Stimulated activated CD4-positive, alpha-beta T cell treated with anti-CD3 and anti-CD28 coated beads, Interleukin-1b, Interleukin-23, amount 100 ng/mL, for 4 hours (primary cell): ENCODE results near the gene POC1A.
"Not testable (repeated sequence)": the region's sequence is repeated elsewhere in the genome, so short reads cannot be mapped to it uniquely, and the experiment has no call there.

Source experiments
- DNase-seq, 2 donors: peaks; one replicate each; pipeline ENCODE4 v3.0.0-alpha.2; 2020; ENCODE audit warnings: low read depth in 2 of 2

POC1A gene

DNA sequence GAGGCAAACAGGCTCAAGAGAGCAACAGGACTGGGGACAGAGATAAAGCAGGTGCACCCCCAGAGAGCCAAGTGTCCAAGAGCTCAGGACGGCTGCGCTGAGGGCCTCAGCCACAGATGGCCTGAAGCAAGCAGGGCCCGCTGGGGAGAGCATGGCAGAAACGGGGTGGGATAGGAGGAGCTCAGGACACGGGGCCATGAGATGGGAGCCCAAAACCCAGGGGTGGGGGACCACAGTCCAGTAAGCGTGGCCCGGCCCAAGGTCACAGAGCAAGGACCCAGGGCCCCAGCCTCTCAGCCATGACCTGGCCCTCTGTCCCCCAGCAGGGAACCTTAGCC, 107.4 kb downstream of the POC1A start:
- no peak for DNase-seq

DNA sequence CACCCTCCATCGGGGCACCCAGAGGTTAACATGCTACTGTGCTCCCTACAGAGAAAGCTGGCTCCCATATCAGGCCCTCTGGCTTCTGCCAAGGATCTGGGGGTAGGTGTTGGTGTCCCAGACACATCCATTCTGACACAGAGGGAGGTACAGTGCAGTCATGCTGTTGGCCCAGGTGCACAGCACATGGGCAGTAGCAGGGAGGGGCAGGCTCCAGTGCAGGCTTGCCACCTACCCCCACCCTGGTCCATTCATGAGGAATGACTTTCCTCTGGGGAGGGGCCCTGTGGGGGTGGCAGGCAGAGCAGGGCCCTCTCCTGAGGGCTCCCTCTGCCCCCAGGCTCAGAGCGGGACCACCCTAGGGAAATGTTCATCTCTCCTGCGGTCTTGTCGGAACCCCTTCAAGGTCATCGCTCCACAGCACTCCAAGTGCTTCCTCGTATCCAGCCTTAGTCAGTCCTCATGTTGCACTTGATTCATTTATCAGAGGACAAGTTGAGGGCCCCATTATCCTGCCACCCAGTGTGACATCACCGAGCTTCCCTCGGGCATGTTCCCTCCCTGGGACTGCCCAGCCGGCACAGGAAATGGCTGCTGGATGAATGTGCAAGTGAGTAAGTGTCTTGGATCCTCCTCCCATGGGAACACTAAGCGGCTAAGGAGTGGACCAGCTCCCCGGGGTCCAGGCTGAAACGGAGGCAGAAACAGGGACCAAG, 107.9 kb downstream of the POC1A start:
- DNase-seq, result no peak

DNA sequence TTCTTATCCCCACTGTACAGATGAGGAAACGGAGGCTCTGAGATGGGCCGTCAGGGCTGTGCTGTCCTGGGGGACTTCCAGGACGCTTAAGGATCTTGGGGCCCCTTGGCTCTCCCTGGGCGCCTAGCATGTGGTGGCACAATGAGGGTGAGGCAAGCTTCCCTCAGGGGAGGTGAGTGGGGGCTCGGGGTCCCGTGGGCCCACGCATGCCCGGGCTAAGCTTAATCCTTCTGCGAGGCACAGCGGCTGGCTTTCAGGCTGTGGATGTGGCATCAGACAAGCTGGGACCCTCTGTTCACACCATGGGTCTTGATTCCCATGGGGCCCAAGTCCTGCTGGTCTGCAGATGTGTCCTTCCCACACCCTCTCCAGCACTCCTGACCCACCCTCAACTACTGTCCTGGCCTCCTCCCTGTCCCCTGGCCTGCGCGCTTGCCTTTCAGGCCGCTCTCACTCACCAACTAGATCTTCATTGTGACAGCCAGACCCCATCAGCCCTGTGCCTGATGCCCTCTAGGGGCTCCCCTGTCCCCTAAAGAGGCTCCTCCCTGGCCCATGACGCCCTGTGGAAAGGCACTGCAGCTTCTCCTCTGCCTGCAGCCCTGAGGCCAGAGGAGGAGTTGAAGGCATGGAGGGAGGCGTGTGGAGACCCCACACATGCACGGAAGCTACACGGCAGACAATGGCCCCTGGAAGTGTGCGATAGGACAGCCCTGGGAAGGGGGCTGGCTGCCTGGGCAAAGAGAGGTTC, 109.2 kb downstream of the POC1A start:
- DNase-seq, result no peak

DNA sequence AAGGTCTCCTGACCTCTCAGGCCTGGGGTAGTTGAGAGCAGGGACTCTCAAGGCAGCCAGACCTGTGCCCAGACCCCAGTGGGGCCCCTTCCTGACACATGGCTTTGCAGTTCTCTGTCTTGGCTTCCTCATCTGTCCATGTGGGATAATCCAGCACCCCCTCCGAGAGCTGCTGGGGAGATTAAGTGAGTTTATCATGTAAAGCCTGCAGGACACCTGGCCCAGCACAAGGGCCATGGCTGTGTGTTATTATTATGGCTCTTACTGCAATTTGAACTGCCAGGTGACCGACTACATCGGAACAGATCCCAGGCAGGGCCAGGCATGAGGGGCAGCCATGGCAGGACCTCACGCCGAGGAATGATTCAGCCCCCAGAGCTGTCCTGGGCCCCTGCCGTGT, 110.5 kb downstream of the POC1A start:
- DNase-seq, result no peak

DNA sequence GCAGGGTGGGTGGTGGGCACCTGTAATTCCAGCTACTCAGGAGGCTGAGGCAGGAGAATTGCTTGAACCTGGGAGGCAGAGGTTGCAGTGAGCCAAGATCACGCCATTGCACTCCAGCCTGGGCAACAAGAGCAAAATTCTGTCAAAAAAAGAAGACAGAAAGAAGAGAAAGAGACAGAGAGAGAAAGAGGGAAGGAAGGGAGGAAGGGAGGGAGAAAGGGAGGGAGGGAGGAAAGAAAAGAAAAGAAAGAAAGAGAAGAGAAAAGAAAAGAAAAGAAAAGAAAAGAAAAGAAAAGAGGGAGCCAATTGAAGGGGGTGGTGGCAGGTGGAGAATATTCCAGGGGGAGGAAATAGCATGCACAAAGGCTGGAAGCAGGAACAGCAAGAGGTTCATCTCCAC, 111.2 kb downstream of the POC1A start:
- not testable (repeated sequence) for DNase-seq

DNA sequence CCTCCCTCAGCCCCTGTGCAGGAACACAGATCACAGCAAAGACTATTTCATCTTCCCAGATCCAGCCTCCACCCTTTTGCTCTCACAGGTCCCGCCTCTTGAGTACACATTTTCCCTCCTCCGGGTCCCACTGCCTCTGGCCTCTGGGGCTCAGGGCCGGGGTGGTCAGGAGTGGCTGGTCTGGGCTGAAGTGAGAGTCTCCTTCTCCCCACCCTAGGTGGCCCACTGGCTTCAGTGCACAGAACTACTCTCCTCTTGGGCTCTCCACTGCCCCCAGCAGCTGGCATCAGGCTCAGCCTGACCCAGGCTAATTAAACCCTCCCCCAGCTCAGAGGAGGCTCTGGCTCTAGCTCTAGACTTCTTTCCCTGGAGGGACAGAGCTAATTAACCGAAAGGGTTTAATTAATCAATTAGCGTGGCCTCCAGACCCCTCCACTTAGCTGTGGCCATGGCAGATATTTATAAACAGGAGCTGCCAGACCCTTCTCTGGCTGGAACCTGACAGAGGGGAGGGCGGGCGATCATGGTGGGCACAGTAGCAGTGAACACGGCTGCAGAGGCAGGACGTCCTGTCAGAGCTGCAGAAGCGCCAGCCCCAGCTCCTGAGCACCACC, 113.0 kb downstream of the POC1A start:
- no peak for DNase-seq

DNA sequence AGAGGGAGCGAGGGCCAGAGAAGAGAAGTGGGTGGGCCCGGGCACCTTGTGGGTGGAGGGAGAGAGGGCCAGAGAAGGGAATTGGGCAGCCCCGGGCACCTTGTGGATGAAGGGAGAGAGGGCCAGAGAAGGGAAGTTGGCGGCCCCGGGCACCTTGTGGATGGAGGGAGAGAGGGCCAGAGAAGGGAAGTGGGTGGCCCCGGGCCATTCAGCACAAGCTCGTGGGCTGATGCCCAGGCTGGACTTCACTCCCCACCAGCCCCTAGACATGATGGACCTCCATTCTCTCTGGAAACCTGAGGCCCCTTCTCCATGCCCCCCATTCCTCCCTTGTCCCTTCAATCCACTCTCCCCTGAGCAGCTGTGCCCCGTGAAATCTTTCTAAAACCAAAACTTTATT, 113.6 kb downstream of the POC1A start:
- no peak for DNase-seq

DNA sequence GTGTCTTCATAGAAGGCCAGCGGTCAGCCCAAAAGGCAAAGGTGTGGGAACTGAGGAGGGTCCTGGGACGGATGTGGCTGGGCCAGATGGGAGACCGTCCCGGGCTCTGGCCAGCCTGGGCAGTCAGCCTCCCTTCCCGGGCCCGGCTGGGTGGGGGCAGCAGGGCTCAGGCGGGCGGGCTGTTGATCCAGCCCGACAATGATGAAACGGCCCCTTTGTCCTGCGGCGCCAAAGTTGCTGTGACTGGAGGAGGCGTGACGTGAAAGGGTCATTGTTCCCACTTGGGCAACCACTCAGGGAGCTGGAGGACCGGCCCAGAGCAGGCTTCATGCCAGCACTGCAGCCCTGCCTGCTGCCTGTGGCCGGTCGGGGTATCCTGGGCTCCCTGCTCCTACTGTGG, 114.4 kb downstream of the POC1A start:
- DNase-seq, result no peak

DNA sequence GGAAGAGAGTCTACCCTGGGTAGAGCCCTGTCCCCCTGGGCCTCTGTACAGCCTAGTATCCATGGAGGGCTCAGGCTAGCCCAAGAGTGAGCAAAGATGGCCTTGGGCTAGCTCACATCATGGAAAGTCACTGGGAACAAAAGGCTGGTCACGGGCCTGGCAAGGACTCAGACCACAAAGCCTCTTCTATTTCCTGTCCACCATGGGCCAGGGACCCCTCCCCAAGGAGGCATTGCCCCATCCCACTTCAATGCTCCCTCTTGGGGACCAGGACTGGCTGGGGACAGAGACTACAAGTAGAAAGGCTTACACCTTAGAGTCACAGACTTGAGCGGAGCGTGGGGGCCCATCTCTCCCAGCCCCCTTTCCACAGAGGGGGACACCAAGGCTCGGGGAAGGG, 114.8 kb downstream of the POC1A start:
- DNase-seq, result no peak

DNA sequence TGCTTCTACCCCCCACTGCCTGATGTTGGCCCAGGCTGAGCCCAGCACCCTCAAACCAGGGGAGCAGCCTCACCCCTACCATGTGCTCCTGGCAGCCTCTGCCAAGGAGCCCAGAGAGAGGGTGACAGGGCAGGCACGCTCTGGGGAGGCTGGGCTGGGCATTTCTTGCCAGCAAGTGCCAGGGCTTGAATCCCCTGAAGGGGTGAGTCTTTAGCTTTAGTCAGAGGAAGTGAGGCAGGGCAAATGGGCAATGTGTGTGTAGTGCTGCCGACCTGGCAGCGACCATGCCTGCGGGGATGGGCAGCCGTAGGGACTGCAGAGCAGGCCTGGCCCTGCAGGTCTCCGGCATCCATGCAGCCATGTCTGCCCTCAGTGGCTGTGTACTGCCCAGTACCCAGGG, 116.0 kb downstream of the POC1A start:
- DNase-seq, result no peak

DNA sequence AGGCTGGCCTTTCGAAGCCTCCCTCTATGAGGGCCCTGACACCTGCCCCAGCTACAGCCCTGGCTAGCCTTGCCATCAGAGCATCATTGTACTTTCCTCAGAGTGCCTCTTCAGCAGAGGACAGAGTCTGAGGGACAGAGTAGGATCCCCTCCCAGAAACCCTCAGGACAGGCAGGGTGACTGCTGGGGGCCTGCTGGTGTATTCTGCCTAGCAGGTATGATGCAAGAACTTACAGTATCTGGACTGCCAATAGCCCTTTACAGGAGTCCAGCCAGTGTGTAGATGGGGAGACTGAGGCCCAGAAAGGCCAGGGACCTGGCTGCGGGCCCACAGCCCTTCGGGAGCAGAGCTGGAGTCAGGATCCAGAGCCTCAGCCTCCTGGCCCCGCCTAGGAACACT, 116.9 kb downstream of the POC1A start:
- no peak for DNase-seq

DNA sequence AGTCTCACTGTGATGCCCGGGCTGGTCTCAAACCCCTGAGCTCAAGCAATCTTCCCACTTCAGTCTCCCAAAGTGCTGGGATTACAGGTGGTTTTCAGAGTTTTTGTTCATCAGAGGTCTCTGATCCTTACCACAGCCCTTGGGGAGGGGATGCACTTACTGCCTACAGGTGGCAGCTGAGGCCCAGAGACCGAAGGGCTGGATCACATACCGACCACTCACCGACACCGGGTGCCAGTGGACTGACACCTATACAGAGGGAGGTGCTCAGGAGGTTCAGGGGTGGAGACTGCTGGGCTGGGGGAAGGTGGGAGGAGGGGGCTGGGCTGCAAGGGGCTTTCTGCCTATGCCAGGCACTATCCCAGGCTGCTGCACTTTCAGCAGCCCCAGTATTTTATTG, 117.4 kb downstream of the POC1A start:
- DNase-seq, result no peak

DNA sequence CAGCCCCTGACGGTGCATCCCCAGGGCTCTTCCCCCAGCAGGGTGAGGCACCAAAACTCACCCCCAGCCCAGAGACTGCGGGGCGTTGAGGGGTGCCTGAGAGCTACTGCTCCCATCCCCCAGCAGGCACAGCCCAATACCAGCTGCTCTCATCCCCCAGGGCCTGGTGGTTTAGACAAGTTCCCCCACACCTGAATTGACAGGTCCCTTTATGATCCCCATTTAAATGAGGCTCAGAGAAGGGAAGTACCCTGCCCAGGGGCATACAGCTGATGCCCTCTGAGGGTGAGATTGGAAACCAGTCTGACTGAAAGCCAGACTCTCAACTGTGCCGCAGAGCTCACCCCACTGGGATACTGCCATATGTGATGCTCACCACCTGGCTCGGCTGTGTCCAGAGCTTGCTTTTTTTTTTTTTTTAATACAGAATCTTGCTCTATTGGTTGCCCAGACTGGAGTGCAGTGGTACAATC, 118.0 kb downstream of the POC1A start:
- DNase-seq, result no peak

DNA sequence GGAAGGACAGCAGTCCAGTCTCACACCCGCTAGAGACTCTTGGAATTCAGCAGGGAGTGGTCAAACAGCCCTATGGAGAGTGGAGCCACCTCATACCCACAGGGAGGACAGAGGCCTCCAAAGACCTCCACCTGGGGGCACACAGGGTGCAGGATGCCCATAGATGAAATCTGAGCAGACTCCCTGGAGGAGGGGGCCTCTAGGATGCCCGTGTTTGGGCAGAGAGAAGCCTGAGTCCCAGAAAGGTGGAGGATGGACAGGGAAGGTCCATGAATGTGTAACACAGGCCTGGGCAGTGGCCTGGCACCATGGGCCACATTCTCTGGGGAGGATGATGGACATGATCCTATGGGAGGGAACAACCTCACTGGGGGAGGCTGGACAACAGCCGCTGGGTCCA, 119.6 kb downstream of the POC1A start:
- DNase-seq, result no peak

DNA sequence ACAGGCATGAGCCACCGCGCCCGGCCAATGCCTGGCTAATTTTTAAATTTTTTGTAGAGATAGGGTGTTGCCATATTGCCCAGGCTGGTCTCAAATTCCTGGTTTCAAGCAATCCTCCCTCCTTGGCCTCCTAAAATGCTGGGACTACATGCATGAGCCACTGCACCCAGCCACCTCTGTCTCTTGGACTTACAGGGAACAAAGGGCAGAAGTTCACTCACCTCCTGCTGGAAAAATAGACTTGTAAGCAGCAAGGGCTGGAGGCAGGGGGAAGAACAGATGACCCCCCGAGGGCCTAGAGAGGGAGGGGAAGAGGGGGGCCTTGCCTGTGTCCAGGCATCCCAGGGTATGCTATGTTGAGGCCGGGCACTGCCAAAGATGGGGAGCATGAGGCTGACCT, 120.0 kb downstream of the POC1A start:
- no peak for DNase-seq

DNA sequence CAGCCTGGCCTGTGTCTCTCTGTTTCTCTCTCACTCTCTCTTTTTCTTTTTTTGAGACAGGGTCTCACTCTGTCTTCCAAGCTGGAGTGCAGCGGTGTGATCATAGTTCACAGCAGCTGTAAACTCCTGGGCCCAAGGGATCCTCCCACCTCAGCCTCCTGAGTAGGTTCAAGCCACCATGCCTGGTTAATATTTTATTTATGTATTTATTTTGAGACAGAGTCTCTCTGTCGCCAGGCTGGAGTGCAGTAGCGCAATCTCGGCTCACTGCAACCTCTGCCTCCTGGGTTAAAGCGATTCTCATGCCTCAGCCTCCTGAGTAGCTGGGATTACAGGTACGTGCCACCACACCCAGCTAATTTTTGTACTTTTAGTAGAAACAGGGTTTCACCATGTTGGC, 120.5 kb downstream of the POC1A start:
- DNase-seq, result not testable (repeated sequence)

DNA sequence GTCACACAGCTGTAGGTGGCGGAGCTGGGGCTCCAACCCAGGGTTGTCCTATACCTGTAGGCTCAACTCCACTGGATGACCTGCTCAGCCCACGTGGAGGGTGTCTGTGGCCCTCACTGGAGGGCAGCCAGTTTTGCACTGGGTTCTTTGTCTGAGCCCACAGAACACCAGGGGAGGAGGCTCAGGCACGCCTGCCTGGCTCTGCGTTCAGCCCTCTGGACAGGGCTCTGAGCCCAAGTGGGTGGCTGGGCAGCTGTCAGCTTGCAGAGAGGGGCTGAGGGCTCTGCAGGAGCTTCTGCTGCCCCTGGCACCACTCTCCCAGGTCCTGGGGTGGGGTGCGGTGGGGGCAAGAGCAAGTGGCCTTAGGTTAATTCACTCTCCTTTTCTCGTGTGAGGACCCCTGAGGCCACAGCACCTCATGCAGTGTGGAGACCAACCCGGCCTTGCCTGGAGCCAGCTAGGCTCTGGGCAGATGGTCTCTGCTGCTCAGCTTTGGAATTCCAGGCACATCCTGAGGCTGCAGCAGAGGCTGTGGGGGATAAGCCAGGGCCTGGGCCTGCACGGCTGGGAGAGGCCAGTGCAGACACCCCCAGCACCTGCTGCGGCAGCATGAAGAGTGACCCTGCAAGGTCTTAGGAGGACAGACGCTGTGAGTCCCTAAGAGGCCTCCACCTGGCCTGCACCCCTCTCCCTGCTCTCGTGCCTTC, 121.4 kb downstream of the POC1A start:
- DNase-seq, result no peak

DNA sequence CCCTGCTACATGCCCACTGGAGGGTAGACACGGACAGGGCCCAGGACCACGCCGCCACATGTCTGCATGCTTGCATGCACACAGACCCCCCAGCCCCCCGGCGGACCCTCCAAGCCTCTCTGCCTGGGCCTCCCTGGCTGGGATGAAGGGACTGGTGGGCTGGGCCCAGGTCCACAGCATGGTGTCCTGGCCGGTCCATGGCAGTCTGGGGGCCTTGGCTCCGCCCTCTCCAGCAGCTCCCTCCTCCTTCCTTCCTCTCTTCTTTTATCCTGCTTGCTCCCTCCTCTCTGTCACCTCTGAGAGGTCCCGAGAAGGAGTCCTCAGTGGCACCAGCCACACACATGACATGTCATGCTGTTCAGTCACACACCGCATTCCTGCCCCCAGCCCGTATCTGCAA, 122.3 kb downstream of the POC1A start:
- DNase-seq, result no peak

DNA sequence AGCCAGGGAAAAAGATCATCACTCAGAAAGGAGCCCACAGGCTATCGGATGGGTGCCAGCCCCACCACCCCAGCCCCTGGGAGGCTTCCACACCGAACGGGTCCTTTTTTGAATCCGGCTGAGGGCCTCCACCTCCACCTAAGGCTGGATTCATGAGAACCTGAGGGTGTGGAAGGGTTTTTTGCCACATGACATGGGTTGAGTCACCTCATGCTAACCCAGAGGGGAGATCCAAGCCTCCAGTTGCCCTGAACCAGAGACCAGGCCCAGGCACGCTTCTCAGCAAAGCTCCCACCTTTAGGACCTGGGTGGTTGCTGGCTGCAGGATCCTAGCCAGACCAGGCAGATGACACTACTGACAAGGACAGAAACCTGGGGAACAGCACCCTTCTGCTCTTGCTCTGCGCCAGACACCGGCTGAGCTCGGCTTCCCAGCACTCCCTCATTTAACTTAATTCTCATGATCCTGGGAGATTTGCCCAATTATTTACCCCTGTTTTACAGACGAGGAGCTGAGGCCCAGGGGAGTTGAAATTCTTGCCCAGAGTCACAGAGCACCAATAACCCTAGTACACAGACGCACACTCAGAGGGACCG, 123.4 kb downstream of the POC1A start:
- no peak for DNase-seq

DNA sequence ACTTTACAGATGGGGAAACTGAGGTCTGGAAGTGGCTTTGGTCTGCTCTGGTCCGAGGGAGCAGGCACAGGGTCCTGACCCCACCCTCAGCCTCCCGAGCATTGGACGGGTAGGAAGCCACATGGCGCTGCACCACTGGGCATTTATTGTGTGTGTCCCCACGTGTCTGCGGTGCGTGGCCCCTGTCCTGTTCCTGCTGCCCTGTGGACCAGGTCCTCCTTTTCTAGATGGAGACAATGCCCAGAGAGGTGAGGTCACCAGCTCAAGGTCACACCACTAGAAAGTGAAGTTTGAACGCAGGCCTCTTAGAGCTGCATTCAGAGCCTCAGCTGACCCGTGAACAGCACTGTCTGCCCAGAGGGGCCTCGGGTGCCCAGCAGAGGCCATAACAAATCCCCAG, 124.7 kb downstream of the POC1A start:
- no peak for DNase-seq

DNA sequence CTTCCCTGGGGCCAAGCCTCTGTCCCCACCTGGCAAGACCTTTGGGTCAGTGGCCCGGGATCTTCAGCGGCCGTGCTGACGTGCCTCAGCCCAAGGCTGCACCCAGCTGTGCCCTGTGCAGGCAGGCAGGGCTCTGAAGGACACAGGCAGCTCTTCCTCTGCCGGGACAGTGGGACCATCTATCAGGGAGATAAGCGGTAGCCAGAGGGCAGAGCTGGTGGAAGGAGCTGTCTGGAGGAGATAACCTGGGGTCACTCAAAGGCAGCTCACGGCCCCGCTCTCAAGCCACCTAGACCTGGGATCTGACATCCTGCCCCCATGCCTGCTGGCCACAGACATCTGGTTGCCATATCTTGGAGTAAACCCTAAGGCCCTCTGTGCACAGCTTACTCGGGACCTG, 125.2 kb downstream of the POC1A start:
- DNase-seq, result no peak

DNA sequence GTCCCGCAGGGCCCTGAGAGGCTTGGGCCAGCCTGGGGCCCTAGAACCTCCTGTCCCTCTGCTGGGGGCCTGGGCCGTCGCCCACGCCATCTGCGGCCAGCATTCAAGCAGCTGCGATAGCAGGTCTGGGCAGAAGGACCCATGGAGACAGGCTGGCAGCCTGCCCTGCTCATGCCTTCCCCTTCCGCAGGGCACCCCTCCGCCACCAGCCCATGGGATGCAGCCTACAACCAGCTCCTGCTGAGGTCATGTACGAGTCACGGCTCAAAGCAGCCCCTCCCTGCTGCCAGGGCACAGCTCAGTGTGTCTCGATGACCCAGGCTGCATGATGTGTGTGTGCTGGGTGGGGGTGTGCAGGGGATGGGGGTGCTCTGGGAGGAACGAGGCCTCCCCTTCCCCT, 125.7 kb downstream of the POC1A start:
- DNase-seq, result no peak
